ENCODE measurements around the gene SMURF2. TPM values are rescaled to one million over a fixed set of nuclear protein-coding genes. Genes with fewer than 3 reads are reported as not detected.

SMURF2 gene
- total and polyA plus RNA-seq, 9 of the 15 experiments (the other 6 are each of a cell fraction or from before 2014, with no cell fraction given), result 3.8 to 22.0 (median 14.8) TPM

- TF ChIP-seq MBD1 (CRISPR knock-in tag; IDR thresholded peaks at IDR 0.05), result no peak
- TF ChIP-seq MAFG (tag; conservative IDR thresholded peaks at IDR 0.05), result peak; percentile 45
- TF ChIP-seq, protein P1, sequence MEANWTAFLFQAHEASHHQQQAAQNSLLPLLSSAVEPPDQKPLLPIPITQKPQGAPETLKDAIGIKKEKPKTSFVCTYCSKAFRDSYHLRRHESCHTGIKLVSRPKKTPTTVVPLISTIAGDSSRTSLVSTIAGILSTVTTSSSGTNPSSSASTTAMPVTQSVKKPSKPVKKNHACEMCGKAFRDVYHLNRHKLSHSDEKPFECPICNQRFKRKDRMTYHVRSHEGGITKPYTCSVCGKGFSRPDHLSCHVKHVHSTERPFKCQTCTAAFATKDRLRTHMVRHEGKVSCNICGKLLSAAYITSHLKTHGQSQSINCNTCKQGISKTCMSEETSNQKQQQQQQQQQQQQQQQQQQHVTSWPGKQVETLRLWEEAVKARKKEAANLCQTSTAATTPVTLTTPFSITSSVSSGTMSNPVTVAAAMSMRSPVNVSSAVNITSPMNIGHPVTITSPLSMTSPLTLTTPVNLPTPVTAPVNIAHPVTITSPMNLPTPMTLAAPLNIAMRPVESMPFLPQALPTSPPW (CRISPR knock-in tag; IDR thresholded peaks at IDR 0.05), result no peak
- no peak for TF ChIP-seq ATF7 (IDR thresholded peaks at IDR 0.05)
- peak; percentile 16; the same call in 1 of the 2 replicates for TF ChIP-seq FOXP1 (CRISPR knock-in tag; IDR thresholded peaks at IDR 0.05)
- TF ChIP-seq SAFB (IDR thresholded peaks at IDR 0.05; ENCODE audit: borderline replicate concordance, low read depth, low read length), result no peak
- TF ChIP-seq, protein P2, sequence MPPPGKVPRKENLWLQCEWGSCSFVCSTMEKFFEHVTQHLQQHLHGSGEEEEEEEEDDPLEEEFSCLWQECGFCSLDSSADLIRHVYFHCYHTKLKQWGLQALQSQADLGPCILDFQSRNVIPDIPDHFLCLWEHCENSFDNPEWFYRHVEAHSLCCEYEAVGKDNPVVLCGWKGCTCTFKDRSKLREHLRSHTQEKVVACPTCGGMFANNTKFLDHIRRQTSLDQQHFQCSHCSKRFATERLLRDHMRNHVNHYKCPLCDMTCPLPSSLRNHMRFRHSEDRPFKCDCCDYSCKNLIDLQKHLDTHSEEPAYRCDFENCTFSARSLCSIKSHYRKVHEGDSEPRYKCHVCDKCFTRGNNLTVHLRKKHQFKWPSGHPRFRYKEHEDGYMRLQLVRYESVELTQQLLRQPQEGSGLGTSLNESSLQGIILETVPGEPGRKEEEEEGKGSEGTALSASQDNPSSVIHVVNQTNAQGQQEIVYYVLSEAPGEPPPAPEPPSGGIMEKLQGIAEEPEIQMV (tag; conservative IDR thresholded peaks at IDR 0.05; ENCODE audit: low read depth), result no peak
- TF ChIP-seq RBM39 (optimal IDR thresholded peaks at IDR 0.05; ENCODE audit: low read depth, low read length), result peak; percentile 42
- no peak for TF ChIP-seq MITF (IDR thresholded peaks at IDR 0.05)
- TF ChIP-seq MCM5 (IDR thresholded peaks at IDR 0.05; ENCODE audit: low read depth), result no peak
- TF ChIP-seq PCBP2 (IDR thresholded peaks at IDR 0.05; ENCODE audit: low read depth, low read length, poor library complexity, severe bottlenecking), result no peak
- no peak for TF ChIP-seq SMARCB1 (IDR thresholded peaks at IDR 0.05; ENCODE audit: insufficient read length, low read depth)
- TF ChIP-seq, protein P3, sequence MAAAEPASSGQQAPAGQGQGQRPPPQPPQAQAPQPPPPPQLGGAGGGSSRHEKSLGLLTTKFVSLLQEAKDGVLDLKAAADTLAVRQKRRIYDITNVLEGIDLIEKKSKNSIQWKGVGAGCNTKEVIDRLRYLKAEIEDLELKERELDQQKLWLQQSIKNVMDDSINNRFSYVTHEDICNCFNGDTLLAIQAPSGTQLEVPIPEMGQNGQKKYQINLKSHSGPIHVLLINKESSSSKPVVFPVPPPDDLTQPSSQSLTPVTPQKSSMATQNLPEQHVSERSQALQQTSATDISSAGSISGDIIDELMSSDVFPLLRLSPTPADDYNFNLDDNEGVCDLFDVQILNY (CRISPR knock-in tag; IDR thresholded peaks at IDR 0.05), result 0 out of 2 replicates have a peak, but pooled peaks have one; percentile 29
- TF ChIP-seq, protein P4, sequence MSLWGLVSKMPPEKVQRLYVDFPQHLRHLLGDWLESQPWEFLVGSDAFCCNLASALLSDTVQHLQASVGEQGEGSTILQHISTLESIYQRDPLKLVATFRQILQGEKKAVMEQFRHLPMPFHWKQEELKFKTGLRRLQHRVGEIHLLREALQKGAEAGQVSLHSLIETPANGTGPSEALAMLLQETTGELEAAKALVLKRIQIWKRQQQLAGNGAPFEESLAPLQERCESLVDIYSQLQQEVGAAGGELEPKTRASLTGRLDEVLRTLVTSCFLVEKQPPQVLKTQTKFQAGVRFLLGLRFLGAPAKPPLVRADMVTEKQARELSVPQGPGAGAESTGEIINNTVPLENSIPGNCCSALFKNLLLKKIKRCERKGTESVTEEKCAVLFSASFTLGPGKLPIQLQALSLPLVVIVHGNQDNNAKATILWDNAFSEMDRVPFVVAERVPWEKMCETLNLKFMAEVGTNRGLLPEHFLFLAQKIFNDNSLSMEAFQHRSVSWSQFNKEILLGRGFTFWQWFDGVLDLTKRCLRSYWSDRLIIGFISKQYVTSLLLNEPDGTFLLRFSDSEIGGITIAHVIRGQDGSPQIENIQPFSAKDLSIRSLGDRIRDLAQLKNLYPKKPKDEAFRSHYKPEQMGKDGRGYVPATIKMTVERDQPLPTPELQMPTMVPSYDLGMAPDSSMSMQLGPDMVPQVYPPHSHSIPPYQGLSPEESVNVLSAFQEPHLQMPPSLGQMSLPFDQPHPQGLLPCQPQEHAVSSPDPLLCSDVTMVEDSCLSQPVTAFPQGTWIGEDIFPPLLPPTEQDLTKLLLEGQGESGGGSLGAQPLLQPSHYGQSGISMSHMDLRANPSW (CRISPR knock-in tag; IDR thresholded peaks at IDR 0.05), result no peak; the same call in 1 of the 2 replicates
- peak; percentile 16 for TF ChIP-seq U2AF1 (optimal IDR thresholded peaks at IDR 0.05; ENCODE audit: low read depth, low read length)
Measured at GRCh38 chr17:64504769-64505339, 157.3 kb downstream of the SMURF2 start (continued).

Measured in K562 (cell line).